ENCODE data around the gene GAR1.
A peak's percentile ranks its signal among the peaks of the same experiment; 100 is the strongest.
"Not testable (repeated sequence)": the region's sequence is repeated elsewhere in the genome, so short reads cannot be mapped to it uniquely, and the experiment has no call there.

The GAR1 gene

DNA sequence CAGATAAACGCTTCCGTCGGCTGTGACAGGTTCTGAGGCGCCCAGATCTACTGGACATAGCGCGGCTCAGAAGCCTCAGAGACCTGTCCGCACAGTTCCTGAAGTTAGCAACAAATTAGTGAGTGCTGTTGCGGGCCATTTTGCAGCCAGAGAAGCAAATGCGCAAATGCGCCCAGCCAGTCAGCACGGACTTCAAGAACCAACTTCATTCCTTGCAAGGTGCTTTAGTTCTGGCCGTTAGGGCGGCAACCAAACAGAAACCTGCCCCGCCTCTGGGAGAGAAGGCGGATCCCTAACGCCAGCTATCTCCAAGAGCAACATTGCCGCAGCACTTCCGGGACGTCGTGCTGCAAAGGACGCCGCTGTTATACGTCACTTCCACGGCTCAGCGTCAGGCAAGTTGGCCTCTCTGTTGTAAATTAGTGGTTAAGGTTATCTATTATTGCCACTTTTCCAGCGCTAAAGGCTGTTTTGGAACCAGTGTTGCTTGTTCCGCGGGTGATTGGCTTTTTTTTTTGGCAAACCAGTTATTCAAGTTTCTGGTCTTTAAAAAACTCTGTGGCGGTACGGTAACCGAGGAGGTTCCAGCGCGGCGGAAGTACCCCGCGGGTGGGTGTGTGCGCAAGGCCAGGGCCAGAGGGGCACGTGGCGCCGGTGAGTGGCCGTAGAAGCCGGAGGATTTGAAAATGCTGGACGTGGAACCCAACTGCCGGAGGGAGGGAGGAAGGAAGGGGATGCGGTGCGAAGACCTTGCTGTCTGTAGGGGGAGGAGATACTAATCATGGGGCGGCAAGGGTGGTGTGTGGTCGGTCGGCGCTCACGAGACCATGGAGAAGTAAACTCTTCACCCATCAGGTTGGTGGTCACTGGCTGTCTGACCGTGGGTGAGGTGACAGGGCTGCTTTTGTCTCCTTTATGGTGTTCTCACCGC lies at the start of gene GAR1:
GAR1 (plus strand) TSS at position 612 of the 931 bp plus-strand sequence. CDS start 403 bp downstream, outside the sequence.
- DNase-seq, result peak; percentile 84 to 87

DNA sequence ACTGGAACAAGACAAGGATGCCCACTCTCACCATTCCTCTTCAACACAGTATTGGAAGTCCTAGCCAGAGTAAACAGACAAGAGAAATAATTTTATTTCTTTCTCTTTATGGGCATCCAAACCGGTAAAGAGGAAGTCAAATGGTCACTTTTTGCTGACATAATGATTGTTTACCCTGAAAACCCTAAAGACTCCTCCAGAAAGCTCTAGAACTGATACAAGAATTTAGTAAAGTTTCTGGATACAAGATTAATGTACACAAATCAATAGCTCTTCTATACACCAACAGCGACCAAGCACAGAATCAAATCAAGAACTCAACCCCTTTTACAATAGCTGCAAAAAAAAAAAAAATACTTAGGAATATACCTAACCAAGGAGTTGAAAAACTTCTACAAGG lies 33.5 kb upstream of the GAR1 start:
- DNase-seq, result not testable (repeated sequence)

GRCh38 chr4:109786846-109787245 lies 28.7 kb upstream of the GAR1 start:
- DNase-seq, result no peak

DNA sequence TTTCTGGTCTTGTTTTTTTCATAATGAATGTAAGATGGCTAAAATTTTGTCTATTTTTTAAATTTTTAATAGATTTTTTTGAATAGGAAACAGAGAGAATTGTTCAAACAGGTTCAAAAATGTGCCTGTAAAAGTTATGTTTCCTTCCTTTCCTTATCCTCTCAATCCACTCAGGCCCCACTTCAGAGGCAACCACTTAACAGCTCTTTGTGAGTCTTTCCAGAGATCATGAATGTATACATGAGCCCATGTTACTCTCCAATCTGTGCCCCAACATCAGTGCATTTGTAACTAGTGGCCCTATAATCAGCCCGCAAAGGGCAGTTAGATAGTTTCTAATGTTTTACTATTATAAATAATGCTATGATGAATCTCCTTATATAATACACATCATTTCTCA lies 27.8 kb upstream of the GAR1 start:
- DNase-seq, result no peak

DNA sequence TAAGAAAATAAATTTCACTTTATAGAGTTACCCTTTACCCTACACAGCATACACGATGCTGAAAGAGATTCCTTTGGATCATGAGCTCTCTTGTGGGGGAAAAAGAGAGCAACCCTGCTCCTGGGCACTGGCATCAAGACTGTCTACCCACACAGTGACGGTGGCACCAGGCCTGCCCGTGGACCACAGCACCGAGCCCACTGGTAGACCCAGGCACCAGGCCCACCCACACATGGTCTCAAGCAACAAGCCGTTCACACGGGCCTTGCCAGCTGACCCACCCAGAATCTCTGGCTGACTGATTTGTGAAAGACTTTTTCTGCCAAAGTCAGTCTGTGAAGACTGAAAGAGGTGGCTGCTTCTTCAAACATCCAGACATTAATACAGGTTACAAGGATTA lies 20.5 kb upstream of the GAR1 start:
- no peak for DNase-seq

- DNase-seq, result no peak
These were observed 16.7 kb upstream of the GAR1 start for GRCh38 chr4:109798866-109799265.

DNA sequence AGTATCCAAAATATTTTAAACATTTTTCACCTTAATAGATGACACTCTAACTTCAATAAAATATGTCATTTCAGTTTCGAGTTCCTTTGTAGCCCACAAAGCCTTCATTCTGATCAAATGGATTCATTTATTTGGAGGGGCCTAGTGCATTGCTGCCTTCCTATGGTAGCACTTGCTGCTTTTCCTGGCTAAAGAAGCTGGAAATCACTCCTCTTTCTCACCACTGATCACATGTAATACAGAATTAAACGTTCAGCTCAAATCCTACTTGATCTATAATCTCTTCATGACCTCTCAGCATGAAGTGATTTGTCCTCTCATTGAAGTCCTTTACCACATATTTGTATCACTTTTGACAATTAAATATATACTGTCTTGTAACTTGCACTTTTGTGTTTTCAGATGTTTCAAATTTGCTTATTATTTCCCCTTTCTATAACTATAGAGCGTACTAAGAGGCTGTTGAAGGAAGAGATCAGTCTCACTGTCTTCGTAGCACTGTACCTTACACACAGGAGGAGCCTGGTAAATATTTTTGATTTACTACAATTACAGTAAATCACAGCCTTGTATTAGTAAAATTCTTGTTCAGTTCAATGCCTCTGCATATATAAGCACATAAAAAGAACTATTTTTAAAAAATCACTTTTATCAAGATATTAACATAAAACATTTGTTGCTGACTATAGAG lies 14.3 kb upstream of the GAR1 start:
- DNase-seq, result no peak

GRCh38 chr4:109801895-109802319 lies 13.7 kb upstream of the GAR1 start, which contains the start of gene CFI:
TSS of gene CFI (minus strand) at chr4:109801999. CDS start at chr4:109801971, 28 bp downstream.
- DNase-seq, result no peak

- DNase-seq, result no peak
These were observed 11.5 kb upstream of the GAR1 start for GRCh38 chr4:109803924-109804571.

- no peak for DNase-seq
These were observed 5.9 kb upstream of the GAR1 start for GRCh38 chr4:109809655-109810054.

- no peak for DNase-seq
These were observed 4.8 kb upstream of the GAR1 start for GRCh38 chr4:109810552-109811387.

GRCh38 chr4:109811707-109812106 lies 3.9 kb upstream of the GAR1 start:
- no peak for DNase-seq

DNA sequence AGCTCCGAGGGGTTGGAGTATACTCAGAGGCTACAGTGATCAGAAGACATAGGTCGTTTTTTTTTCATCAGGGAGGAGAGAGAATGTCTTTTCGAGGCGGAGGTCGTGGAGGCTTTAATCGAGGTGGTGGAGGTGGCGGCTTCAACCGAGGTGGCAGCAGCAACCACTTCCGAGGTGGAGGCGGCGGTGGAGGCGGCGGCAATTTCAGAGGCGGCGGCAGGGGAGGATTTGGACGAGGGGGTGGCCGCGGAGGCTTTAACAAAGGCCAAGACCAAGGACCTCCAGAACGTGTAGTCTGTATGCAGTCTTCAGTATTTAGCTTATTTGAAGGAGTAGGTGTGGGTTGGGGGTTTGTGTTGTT lies 500 bp downstream of the GAR1 start:
- no peak for DNase-seq

DNA sequence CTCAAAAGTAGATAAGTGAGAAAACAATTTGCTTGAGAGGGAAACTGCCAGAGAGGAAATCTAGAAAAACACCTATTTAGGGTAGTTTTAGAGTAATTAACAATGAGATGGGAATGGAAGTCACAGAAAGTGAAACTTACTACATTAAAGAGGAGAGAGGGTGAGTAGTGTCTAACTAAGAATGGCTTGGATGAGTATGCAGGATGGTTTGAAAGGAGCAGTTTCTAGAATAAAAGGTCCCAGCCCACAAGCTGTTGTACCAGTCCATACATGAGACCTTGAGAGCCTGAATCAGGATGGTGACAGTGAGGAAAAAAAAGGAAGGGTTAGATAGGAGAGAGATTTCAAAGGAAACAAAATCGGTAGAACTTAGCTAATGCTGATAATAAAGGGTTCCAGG lies 1.3 kb downstream of the GAR1 start:
- no peak for DNase-seq

- no peak for DNase-seq
These were observed 2.7 kb downstream of the GAR1 start for GRCh38 chr4:109818268-109818667.

- peak; percentile 19 to 63 for DNase-seq
These were observed 5.0 kb downstream of the GAR1 start for GRCh38 chr4:109820563-109820962.

GRCh38 chr4:109821185-109821584 lies 5.6 kb downstream of the GAR1 start:
- no peak for DNase-seq

DNA sequence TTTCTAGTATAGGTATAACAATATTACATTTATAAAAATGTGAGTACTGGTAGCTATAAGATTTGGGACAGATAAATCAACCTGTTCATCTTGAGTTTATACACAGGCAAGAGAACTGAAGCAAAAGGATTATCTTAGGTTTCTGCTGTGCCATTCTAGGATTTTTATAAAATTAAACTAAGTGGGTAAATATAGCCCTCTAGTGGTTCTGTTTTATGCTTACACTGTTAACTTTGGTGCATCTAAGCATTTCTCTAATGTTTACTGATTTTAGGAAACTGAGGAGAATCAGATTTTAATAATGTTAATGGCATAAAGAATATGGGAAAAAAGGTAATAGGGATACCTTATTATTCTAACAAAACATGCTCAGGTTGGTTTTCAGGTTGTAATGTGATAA lies 11.2 kb downstream of the GAR1 start:
- DNase-seq, result peak in 1 of 2 donors; percentile 50

DNA sequence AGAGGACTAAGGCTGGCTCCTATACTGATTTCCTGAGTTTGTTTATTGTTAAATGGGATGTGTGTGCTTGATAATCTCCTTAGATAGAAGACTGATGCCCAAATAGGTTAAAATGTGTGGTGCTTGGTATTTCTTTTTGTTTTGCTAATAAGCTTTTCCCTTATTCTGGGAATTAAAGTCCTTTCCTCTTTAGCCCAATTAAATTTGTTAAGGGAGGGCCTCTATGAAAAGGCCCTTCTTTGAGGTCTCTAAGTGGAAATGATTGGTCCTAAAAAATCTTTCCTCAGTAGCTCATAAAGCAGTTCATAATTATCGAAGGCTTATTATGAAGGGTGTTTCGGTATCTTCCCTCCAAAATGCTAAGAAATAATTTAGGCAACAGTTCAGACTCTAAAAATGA lies 12.1 kb downstream of the GAR1 start, which contains the start of gene RRH:
RRH (plus strand) TSS at position 301 of the 400 bp plus-strand sequence; CDS start at position 357, 56 bp downstream.
- no peak for DNase-seq

DNA sequence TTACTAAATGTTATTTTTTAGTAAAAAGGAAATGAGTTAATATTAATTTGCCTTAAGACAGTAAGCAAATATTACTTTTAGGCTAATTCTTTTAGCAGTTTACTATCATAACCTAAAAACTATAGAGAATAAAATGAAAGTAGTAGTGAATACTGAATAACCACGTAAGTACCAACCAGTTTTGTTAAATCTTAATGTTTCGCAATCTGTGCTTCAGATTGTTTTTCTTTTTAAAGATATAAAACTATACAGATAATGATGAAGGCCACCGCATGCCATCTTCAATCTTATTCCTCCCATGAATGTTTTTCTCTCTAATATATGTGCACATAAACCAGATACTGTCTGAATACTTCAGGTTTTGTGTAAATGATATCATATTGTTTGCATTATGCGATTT lies 18.2 kb downstream of the GAR1 start:
- no peak for DNase-seq

DNA sequence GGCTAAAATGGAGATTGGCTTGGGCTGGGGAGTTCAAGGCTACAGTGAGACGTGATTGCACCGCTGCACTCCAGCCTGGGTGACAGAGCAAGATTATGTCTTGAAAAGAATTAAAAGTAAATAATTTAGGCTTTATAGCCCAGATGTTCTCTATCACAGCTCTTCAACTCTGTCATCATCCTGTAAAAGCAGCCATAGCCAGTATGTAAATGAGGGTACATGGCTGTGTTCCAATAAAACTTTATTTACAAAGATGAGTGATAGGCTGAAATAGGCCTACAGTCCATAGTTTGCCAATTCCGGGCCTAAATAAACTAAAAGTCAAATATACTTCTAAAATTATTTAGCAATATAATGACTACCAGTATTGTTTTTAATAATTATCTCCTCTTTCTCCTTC lies 21.4 kb downstream of the GAR1 start:
- DNase-seq, result no peak

GRCh38 chr4:109846395-109847098 lies 31.0 kb downstream of the GAR1 start:
- DNase-seq, result no peak
